Right lobe of liver (tissue), 4 donors: ENCODE data around the gene EPHB1.

Experiments
- POLR2A ChIP-seq: fragments of 450-650 bp; IDR thresholded peaks from one replicate; pipeline ENCODE4 v1.6.1; 2017; ENCODE audit warnings: antibody characterized with exemption, mild to moderate bottlenecking
- TF ChIP-seq, protein P1 (sequence below), 4 donors: fragments of 200-600 bp in 3 of 4; fragments of 450-650 bp in 1 of 4; IDR thresholded peaks; one replicate each; pipeline versions ENCODE4 v1.5.1 to v1.8.0; 2016 to 2022; ENCODE audit warnings: antibody characterized with exemption in 4 of 4, mild to moderate bottlenecking in 2 of 4
- donor health status: DM: no; HTN: no; CAD: no.
- donor health status: DM: no; HTN: no; CAD: no.
- donor health status: DM: no; HTN: yes; CAD: no.

DNA sequence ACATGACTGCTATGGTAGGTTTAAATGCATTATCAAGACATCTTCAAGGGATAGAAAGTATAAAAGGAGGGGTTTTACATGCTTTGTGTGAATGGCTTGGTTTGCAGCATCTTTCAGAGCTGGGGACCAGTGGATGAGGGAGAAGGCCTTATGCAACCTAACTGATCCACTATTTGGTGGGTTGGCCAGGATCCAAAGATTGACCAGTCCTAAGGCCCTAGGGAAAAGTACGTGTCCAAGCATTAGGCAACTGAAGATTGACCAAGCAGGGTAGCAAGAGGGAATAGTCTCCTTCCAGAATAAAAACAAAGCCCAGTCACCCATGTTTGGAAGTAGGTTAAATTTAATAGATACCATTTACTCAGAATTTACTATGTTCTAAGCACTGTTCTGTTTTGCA lies 509.3 kb downstream of the EPHB1 start:
- TF ChIP-seq, protein P1, sequence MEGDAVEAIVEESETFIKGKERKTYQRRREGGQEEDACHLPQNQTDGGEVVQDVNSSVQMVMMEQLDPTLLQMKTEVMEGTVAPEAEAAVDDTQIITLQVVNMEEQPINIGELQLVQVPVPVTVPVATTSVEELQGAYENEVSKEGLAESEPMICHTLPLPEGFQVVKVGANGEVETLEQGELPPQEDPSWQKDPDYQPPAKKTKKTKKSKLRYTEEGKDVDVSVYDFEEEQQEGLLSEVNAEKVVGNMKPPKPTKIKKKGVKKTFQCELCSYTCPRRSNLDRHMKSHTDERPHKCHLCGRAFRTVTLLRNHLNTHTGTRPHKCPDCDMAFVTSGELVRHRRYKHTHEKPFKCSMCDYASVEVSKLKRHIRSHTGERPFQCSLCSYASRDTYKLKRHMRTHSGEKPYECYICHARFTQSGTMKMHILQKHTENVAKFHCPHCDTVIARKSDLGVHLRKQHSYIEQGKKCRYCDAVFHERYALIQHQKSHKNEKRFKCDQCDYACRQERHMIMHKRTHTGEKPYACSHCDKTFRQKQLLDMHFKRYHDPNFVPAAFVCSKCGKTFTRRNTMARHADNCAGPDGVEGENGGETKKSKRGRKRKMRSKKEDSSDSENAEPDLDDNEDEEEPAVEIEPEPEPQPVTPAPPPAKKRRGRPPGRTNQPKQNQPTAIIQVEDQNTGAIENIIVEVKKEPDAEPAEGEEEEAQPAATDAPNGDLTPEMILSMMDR (IDR thresholded peaks at IDR 0.05): no peak
- TF ChIP-seq POLR2A: no peak
